CD4-positive, alpha-beta T cell treated with Interleukin-4 for 4 hours (primary cell): ENCODE results near the gene SPSB2.
"Not testable (repeated sequence)": the region's sequence is repeated elsewhere in the genome, so short reads cannot be mapped to it uniquely, and the experiment has no call there.

Experiments used
- DNase-seq: peaks from one replicate; pipeline ENCODE4 v3.0.0-alpha.2; 2020

SPSB2 gene, protein sequence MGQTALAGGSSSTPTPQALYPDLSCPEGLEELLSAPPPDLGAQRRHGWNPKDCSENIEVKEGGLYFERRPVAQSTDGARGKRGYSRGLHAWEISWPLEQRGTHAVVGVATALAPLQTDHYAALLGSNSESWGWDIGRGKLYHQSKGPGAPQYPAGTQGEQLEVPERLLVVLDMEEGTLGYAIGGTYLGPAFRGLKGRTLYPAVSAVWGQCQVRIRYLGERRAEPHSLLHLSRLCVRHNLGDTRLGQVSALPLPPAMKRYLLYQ

DNA sequence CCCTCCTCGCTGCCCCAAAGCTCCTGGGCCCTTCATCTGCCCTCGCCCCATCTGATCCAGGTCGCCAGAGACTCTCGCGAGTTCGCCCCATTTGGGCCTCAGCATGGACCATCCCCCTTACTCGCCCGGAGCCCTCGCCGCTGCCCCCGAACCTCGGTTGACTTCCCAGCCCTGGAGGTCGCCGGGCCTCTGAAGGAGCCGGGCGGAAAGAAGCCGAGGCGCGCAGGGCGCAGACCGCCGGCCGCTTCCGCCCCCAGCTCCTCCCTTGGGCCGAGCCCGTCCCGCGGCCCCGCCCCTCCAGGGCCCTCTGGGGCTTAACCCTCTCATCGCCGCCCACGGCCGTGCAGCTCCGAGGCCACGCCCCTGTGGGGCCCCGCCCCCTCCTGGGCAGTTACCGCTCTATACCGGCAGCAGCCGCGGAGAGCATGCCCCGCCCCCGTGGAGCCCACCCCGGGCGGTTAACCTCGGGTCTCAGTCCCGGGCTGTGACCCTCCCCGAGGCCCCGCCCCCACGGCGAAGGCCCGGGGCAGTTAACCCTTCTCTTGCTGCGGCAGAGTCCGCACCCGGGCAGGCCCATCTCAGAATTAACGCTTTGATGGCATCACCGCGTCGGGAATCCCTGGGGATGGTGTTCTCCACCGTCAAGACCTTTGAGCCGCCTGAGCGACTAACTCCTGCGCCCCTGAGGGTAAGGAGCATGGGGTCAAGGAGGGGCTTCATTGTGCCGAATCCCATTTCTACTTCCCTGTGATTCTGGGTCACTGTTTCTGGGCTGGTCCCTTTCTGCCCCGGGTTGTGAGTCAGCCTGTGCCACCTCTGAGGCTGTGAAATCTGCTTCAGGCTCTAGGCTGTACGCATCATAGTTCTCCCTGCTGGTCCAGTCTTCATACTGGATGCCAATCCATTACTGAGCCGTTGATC is at the start of gene SPSB2:
Gene SPSB2, minus strand, starts transcription at position 210 of the 921 bp plus-strand sequence. CDS start 402 bp downstream, outside the sequence.
- peak; percentile 97 for DNase-seq

DNA sequence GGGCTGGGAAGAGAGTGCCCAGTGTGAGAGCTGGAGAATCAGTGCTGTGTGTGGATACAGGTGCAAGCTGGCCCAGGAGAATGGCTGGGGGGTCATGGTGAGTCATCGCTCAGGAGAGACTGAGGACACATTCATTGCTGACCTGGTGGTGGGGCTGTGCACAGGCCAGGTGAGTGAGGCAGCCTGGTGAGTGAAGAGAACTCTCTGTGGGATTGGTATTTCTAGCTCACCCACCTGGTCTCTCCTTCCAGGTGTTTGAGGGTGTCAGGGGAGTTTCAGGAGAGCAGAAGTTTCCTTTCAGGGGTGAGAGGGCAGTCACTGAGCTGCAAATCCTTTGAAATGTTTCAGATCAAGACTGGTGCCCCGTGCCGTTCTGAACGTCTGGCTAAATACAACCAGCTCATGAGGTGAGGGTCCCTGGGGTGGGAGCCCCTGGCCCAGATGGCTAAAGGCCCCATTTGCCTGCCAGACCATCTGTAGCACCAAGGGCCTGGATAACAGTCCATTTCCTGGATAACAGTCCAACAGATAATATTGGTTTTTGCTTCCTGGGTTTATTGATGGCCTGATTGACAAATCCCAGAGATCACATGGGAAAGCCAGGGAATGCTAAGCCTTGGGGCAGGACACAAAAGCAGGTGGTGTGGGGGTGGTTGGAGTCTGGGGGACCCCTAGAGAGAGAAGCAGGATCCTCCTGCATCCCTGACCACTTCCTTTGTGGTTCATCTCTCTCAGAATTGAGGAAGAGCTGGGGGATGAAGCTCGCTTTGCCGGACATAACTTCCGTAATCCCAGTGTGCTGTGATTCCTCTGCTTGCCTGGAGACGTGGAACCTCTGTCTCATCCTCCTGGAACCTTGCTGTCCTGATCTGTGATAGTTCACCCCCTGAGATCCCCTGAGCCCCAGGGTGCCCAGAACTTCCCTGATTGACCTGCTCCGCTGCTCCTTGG is 49.2 kb upstream of the SPSB2 start:
- DNase-seq, result no peak

DNA sequence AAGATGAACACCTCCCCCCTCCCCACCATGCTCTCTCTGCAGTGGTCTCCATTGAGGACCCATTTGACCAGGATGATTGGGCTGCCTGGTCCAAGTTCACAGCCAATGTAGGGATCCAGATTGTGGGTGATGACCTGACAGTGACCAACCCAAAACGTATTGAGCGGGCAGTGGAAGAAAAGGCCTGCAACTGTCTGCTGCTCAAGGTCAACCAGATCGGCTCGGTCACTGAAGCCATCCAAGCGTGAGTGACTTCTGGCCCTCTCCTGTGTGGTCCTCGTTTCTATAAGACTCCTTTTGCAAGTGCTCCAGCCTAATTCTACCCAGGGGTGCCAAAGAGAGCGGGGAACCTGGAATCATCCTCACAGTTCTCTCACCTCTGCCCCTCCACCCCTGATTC is 48.4 kb upstream of the SPSB2 start:
- DNase-seq, result no peak

DNA sequence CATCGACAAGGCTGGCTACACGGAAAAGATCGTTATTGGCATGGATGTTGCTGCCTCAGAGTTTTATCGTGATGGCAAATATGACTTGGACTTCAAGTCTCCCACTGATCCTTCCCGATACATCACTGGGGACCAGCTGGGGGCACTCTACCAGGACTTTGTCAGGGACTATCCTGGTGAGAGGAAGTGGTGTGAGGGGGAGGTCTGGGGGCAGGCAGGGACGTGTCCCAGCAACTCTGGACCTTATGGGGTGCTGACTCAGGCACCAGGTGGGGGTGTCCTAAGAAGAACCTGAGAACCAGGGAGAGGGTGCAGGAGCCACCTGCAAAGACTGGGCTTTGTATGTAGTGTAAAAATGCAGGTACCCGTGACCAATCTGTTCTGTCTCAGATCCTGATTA is 46.5 kb upstream of the SPSB2 start:
- DNase-seq, result no peak

DNA sequence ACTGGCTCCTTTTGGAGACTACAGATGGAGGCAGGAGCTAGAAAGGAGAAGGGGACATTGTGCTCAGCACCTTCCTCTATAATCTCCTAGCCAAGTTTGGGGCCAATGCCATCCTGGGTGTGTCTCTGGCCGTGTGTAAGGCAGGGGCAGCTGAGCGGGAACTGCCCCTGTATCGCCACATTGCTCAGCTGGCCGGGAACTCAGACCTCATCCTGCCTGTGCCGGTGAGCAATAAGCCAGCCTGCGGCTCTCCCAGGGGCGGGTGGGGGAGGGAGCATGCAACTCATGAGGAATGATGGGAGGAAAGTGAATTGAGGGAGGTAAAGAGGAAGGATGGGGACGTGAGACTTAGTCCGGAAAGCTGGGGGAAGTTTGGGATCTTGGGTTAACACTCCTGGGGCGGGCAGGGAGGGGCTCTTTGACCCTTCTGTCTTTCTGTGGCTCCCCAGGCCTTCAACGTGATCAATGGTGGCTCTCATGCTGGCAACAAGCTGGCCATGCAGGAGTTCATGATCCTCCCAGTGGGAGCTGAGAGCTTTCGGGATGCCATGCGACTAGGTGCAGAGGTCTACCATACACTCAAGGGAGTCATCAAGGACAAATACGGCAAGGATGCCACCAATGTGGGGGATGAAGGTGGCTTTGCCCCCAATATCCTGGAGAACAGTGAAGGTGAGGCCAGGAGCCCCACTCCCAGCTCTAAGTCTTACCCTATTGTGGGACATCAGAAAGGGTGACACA is 44.6 kb upstream of the SPSB2 start:
- DNase-seq, result no peak

DNA sequence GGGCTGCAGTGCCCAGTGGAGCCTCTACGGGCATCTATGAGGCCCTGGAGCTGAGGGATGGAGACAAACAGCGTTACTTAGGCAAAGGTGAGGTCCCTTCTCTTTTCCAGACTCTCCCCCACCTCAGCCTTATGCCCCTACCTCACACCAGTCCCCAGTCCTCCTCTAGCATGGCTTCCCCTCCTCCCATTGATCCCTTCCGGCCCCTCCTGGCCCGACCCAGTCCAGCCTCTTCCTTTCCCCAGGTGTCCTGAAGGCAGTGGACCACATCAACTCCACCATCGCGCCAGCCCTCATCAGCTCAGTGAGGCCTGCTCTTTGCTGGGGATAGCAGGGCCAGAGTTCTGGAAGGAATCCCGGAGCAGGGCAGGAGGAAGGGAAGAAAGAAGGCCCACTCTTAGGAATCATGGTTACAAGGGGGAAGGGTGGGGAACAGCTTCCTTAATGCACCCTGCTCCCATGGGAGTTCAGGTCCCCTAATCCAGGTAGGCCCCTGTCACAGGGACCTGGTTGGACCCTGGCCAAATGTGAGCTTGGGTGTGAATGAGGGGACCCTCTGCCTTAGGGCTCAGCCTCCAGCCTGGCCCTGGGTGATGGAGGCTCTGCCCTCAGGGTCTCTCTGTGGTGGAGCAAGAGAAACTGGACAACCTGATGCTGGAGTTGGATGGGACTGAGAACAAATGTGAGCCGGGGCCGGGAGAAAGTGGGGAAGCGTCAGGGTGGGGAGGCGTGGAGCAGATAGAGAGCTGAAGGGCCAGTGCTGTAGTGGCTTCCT is 43.5 kb upstream of the SPSB2 start:
- no peak for DNase-seq

DNA sequence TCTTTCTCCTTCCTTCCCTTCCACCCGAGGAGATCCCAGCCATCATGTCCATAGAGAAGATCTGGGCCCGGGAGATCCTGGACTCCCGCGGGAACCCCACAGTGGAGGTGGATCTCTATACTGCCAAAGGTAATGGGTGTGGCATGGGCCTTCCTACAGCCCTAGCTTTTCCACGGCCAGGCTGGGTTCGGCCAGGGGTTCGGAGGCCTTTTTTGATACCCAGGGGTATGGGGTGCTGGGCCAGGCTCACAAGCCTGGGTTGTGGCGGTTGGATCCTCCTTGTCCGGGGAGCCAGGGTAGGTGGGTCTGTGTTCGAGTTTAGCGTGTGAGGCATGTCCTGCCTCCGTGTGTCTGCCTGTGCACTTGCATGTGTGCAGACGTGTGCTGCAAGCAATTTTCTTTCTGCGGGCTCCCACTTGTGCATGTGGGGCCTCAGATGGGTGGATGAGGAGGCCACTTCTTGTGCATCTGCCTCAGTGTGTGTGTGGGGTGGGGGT is 42.7 kb upstream of the SPSB2 start:
- no peak for DNase-seq

DNA sequence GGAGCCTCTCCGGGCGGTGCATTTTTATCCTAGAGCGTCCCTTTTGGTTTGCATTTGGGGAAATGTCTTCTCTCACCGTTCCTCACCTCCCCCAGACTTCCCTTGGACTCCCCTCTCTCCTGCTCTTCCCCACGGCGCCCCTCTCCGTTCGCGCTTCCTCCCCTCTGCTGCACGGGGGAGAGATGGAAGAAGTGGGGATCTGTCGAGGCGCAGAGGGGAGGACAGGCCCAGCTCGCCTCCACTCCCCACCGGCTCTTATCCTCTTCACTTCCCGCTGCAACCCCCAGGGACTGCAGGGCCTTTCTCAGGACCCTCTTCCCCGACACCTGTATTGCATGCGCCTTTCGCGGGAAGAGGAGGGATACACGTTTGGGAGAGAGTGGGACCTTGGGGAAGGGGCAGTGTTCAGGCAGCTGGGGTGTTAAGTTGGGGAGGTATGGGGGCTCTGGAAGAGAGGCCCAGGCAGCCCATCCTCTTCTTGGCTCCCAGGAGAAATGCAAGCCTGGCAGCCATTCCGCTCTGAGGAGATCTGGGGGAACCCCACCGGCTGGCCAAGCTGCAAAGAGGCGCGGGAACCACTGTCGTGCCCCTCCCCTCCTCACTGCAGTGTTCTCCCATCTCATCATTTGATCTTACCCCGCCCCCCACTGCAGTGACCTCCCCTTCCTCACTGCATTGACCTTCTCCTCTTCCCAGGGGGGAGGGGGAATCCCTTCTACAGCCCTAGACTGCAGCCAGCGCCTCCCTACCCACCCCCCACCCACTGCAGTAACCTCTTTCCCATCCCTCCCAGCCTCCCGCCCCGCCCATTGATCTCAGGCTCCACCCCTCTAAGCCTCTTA is 42.1 kb upstream of the SPSB2 start:
- DNase-seq, result no peak

DNA sequence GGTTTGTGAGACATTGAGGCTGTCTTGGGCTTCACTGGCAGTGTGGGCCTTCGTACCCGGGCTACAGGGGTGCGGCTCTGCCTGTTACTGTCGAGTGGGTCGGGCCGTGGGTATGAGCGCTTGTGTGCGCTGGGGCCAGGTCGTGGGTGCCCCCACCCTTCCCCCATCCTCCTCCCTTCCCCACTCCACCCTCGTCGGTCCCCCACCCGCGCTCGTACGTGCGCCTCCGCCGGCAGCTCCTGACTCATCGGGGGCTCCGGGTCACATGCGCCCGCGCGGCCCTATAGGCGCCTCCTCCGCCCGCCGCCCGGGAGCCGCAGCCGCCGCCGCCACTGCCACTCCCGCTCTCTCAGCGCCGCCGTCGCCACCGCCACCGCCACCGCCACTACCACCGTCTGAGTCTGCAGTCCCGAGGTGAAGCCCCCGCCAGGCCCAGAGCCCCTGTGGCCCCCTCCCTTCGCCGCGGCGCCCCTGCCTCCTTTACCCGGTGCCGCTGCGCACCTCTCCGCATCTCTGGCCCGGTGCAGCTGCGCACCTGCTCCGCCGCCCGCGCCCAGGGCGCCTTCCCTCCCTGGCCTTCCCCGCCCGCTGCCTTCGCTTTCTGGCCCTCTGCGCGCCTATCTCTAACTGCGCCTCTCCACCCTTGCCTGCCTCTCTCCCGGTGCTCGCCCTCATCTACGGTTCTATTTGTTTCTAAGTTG is 41.3 kb upstream of the SPSB2 start, which contains the start of gene ENO2:
Gene ENO2, plus strand, starts transcription at position 335 of the 701 bp plus-strand sequence. CDS start 1,253 bp downstream, outside the sequence.
- DNase-seq, result peak; percentile 90

DNA sequence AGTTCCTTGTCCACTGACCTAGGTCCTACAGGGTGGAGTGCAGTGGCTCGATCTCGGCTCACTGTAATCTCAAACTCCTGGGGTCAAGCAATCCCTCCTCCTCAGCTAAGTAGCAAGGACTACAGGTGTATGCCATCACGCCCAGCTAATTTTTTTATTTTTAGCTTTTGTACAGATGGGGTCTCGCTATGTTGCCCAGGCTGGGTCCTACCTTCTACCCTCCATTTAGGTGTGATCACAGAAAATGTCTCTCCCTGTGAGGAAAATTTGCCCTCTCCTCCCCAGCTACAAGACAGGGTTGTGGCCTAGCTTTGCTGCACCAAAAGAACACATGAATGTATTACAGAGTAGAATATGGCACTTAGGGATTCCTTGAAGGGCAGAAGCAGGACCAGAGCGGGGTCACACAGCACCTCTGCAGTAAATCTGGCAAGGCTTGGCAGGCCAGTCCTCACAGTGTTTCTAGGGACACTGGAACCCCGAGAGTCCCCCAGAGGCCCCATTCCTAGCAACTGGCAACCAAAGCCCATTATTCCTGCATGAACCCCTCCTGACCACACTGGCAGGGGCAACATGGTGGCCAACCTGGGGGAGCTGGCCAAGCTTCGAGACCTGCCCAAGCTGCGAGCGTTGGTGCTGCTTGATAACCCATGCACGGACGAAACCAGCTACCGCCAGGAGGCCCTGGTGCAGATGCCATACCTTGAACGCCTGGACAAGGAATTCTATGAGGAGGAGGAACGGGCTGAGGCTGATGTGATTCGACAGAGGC is 39.2 kb upstream of the SPSB2 start:
- no peak for DNase-seq

DNA sequence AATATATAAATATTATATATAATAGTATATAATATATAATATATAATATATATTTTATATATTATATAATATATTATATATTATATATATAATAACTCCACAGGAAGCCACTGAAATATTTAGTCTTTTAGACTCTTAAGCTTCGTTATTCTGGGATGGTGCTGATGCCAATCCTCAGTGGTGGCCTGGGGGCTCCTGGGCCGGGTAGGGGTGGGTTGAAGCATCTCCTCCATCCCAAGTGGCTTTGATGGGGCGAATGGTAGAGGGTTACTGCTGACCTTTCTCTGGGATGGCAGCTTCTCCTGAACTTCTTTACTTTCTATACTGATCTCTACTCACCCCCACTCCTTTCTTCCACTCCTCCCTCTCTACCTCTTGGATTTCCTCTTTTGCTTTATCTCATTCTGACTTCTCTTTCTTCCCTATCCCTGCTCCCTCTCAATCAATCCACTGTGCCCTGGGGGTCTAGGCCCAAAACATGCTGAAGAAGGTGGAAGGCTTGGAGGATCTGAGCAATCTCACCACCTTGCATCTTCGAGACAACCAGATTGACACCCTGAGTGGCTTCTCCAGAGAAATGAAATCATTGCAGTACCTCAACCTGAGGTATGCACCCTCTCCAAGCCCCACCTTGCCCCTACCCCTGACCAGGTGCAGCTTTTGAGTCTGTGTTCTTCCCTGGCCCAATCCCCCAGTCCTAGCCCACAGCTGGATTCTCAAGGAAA is 36.5 kb upstream of the SPSB2 start:
- DNase-seq, result no peak

DNA sequence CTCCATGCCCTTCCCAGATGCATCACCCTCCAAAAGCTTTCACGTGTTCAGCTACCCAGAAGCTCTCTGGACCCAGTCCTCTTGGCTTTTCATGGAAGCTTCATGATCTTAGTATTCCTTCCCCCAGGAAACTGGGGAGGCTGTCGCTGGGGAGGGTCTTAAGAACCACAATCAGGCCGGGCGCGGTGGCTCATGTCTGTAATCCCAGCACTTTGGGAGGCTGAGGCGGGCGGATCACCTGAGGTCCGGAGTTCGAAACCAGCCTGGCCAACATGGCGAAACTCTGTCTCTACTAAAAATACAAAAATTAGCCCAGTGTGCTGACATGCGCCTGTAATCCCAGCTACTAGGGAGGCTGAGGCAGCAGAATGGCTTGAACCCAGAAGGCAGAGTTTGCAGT is 35.0 kb upstream of the SPSB2 start:
- not testable (repeated sequence) for DNase-seq

DNA sequence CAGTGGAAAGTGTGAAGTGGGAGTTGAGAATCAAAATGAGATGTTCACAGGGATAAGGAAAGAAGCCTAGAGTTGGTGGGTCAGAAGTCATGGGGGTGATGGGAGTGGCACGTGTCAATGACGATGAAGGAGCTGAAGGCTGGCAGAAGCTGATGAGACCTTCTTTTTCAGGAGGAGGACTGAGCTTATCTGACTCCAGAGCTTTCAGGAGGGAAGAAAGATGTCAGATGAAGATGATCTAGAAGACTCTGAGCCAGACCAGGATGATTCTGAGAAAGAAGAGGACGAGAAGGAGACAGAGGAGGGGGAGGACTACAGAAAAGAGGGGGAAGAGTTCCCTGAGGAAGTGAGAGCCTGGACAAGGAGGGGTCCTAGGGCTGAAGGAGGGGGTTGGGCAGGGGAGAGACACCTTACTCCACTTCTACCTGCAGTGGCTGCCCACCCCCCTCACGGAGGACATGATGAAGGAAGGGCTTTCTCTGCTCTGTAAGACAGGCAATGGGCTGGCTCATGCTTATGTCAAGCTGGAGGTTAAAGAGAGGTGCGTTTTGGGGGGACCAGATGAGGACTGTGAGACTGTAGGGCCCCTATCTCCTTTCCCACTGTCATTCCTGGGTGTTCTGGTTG is 32.4 kb upstream of the SPSB2 start:
- no peak for DNase-seq

DNA sequence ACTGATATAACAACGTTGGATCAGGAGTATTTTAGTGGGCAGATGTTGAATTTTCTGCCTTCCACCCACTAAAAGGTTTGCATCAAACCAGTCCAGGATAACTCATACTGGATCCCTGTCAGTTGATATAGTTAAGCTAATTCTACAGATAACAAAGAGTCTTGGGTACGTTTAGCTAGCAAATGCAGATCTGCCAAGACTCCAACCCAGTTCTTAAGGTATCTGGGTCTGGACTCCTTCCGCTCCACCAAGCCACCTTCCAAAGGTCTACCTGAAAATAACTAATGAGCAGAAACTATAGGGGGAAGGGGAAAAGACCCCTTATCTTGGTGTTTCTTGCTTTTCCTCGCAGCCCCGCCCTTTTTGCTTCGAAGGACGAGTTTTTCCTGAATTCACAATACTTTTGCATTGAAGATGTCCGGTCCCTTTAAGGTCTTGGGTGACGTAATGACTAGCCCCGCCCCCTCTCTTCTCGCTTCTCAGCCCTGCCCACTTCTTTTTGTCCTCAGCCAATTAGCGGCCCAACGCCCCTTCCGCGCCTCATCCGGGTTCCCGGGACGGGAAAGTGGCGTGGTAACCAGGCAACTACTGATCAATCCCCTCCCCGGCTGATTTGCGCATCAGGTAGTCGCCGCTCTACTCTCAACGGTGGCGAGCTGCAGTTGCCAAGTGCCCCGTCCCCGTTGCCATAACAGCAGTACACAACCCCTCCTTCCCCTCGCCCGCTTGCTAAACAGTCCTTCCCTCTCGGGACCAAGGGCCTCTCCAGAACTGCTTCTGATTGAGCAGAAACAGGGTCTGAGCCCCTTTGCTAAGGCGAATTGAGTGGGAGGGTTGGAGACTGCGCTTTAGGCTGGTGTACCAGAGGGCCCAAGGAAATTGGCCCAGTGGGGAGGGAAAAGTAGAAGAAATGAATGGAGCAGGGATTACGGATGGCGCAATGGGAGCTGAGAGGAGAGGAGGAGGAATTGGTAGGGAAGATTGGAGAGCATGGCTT is 31.5 kb upstream of the SPSB2 start, which contains the start of gene LRRC23:
Gene LRRC23, plus strand, starts transcription at position 543 of the 997 bp plus-strand sequence. CDS start 812 bp downstream, outside the sequence.
- peak; percentile 99 for DNase-seq

DNA sequence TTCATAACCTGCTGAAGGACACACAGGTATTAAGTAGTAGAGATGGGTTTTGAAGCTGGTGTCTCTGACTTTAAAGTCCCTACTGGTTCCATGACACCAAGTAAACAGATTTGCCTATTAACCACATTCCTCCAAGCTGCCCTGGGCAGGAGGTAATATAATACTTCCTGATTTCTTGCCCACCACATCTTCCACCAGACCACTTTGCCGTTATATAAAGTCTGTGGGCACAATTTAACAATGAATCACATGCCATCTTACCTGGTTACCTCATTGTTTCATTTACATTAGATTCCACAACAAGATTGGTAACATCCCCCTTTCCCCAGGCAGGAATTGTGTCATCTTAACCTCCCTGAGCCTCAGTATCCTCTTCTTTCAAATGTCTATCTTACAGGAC is 30.6 kb upstream of the SPSB2 start:
- DNase-seq, result no peak

DNA sequence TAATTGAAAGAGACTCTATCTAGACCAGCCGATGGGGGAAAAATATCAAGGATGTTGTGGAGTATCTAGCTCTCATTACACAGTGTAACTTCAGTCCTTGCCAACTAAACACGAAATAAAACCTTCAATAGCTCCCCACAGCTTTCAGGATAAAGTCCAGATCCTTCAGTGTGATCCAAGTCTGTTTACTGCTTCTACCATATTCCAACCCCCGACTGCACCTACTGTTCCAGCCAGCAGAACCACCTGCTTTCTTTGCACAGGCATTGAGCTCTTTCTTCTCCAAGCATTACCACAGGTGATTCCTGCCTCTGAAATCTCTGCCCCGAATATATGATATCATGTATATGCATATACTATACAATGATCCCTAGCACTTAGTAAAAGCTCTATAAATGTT is 29.3 kb upstream of the SPSB2 start:
- DNase-seq, result no peak
